NOMO-1 treated with DMSO at 0.1 percent for 48 hours (cell line): ENCODE data around the gene MINDY1.

Experiments
- DNase-seq: peaks from one replicate; lab custom pipeline; 2025; ENCODE audit not compliant: unreplicated experiment; lab: John Stamatoyannopoulos, UW

The MINDY1 gene

DNA sequence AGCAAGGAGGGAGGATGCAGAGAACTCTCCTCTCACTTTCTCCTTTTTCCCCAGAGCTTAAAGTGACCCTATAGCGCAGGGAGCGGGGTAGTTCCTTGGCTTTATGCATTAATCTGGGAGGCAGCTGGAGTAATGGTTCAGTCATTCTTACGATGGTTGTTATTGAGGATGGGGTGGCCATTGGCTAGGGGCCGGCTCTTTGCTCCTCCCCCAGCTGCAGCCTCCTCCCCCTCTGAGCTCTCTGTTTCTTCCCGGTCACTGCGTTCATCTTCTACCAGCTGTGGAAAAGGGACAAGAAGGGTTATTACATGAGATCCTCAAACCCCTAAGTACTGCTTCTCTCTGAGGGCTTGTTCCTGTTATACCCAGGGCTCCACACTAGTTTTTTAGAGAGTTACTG lies 40.7 kb downstream of the MINDY1 start:
- no peak for DNase-seq

DNA sequence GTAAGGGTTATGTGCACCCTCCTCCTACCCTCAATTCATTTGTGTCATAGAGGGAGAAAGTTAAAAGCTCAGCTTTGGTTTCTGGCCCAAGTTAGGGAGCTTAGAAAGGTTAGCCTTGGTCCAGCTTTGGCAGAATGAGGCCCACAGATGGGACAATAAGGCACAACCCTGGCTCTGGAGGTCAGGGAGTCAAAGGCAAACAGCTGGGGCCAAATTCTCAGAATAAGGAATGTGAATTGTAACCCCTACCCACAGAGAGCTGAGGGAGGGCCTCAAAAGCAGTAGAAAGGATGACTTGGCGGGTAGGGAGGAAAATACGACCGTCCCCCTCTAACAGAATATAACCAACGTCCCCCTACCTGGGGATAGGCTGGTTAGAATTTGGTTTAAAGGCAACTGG lies 41.1 kb downstream of the MINDY1 start:
- DNase-seq: no peak

DNA sequence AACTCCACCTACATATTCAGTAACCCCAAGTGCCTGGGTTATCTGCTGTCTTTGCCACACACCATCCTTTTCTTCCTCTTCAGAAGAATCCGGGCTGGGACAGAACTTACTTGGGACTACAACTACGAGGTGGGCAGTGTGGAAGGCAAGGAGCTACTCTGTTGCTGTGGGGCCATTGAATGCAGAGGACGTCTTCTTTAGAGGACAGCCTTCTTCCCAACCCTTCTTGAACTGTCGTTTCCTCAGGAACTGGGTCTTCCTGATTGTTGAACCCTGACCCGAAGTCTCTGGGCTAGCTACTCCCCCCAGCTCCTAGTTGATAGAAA lies 42.6 kb downstream of the MINDY1 start:
- no peak for DNase-seq

DNA sequence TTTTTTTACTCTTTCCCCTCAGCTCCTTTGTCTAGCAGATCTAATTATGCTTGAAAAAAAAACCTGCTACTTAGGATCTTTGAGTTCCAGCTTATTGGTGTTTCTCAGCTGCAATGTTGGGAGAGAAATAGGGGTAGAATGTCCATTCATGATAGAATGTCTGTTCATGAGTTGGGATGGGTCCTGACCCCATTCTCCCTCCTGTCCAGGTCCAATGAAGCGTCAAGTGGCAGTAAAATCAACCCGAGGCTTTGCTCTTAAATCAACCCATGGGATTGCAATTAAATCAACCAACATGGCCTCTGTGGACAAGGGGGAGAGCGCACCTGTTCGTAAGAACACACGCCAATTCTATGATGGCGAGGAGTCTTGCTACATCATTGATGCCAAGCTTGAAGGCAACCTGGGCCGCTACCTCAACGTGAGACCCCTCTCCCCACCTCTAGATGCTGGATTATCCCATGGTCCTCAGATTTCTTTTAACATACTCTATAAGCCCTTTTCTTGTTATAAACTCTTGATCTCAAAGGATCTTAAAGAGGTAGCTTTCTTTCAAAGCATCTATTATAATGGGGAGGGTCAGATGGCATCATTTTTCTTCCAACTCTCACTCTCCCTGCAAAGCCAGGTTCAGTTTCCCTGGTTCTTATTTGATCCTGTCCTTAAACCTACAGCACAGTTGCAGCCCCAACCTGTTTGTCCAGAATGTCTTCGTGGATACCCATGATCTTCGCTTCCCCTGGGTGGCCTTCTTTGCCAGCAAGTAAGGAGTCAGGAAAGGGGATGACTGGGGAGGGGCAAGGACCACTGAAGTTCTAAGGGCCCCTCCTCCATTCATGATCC lies 43.2 kb downstream of the MINDY1 start:
- no peak for DNase-seq

DNA sequence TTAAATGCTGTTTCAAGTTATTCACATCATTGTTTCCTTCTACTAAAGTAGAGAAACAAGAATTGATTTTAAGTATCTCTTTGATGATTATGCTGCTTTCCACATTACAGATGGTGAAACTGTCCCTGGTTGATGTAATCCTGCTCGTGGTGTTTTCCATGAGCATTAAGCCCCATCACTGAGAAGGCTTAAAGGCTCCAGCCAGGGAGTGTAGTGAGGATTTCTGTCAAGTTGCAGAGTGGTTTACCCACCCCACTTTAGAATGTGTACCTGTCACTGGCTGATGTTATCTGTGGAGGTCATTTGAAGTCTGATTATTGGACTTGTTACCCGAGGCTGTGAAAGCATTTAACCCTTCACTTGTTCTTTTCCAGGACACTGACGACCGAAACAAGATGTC lies 44.9 kb downstream of the MINDY1 start:
- no peak for DNase-seq

DNA sequence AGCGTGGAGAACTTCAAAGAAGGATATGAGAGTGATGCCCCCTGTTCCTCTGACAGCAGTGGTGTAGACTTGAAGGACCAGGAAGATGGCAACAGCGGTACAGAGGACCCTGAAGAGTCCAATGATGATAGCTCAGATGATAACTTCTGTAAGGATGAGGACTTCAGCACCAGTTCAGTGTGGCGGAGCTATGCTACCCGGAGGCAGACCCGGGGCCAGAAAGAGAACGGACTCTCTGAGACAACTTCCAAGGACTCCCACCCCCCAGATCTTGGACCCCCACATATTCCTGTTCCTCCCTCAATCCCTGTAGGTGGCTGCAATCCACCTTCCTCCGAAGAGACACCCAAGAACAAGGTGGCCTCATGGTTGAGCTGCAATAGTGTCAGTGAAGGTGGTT lies 46.1 kb downstream of the MINDY1 start:
- no peak for DNase-seq

DNA sequence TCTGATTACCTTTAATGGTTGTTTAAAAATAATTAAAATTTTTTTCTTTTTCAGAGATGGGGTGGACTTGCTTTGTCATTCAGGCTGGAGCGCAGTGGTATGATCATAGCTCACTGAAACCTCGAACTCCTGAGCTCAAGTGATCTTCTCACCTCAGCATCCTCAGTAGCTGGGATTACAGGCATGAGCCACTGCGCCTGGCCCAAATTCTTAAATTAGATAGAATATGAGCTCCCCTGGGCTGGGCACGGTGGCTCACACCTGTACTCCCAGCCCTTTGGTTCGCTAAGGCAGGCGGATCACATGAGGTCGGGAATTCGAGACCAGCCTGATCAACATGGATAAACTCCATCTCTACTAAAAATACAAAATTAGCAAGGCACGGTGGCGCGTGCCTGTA lies 49.0 kb downstream of the MINDY1 start:
- no peak for DNase-seq

DNA sequence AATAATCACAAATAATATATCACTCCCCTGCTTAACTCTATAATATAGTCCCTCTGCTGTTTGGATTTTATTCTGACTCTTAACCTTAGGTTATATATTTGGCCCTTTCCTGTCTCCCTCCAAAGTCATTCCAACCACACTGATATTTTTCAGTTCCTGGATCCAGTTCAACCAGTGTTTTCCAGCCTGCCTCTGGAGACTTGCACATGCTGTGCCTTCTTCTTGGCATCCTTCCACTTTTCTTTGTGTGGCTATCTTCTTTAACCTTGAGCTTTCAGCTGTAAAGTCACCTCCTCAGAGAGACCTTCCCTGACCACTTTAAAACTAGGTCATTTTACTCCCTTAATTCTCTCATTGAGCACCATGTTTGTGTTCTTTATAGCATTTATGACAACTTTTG lies 51.4 kb downstream of the MINDY1 start:
- no peak for DNase-seq

DNA sequence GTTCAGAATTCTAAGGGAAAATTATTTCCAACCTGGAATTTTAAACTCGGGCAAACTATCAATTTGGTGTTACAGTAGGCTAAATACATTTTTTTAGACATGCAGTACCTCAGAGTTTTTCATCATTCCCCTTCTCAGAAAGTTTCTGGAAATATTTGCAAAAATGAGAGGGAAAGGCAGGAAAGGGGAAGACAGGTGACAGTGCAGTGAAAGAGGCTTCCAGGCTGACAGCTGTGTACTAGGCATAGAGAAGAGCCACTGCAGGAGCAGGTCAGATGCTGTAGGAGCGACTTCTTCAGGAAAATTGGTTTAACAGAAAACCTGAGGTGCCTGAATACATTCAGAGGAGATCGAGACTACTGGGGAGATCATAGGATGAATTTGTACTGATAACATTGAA lies 52.0 kb downstream of the MINDY1 start:
- DNase-seq: no peak
